Heart left ventricle (tissue), 16 donors: ENCODE data around the gene SCYL2. TPM values are rescaled to one million over a fixed set of nuclear protein-coding genes. Genes with fewer than 3 reads are reported as not detected.
A peak's percentile ranks its signal among the peaks of the same experiment; 100 is the strongest.

Experiments
- ATAC-seq, 4 donors: fragments of 200-7000 bp; cut with Tn5 transposase; one replicate each; pipeline ENCODE4 v1.9.1; 2020 to 2022; ENCODE audit warnings: moderate library complexity in 4 of 4, mild to moderate bottlenecking in 3 of 4, moderate number of reproducible peaks in 1 of 4
- DNase-seq, 5 donors: peaks; one replicate each; pipeline ENCODE4 v3.0.0-alpha.2; 2020
- H3K27ac ChIP-seq, 12 donors: fragments of 200-600 bp; sonication (generic) in 4 of 12; one replicate each; pipeline versions ENCODE4 v1.5.0 to v1.8.0; 2016 to 2022; ENCODE audit warnings: mild to moderate bottlenecking in 2 of 12
- H3K27me3 ChIP-seq, 9 donors: fragments of 200-600 bp; sonication (generic) in 2 of 9; one replicate each; pipeline versions ENCODE4 v1.5.1 to v1.8.0; 2016 to 2022; ENCODE audit warnings: mild to moderate bottlenecking in 3 of 9
- H3K36me3 ChIP-seq, 9 donors: fragments of 200-600 bp; sonication (generic) in 2 of 9; one replicate each; pipeline versions ENCODE4 v1.5.0 to v1.8.0; 2018 to 2022; ENCODE audit warnings: mild to moderate bottlenecking in 2 of 9
- H3K4me1 ChIP-seq, 12 donors: fragments of 200-600 bp; sonication (generic) in 4 of 12; one replicate each; pipeline versions ENCODE4 v1.5.0 to v1.8.0; 2016 to 2022; ENCODE audit warnings: mild to moderate bottlenecking in 3 of 12
- H3K4me3 ChIP-seq, 12 donors: fragments of 200-600 bp; sonication (generic) in 4 of 12; one replicate each; pipeline versions ENCODE4 v1.5.0 to v1.8.0; 2017 to 2022; ENCODE audit warnings: mild to moderate bottlenecking in 9 of 12, moderate library complexity in 4 of 12
- H3K9me3 ChIP-seq, 12 donors: fragments of 200-600 bp; sonication (generic) in 4 of 12; one replicate each; pipeline versions ENCODE4 v1.5.0 to v1.8.0; 2016 to 2022; ENCODE audit warnings: mild to moderate bottlenecking in 1 of 12
- CTCF ChIP-seq, 12 donors: fragments of 200-600 bp; sonication (generic) in 4 of 12; IDR thresholded peaks; one replicate each; pipeline versions ENCODE4 v1.5.0 to v1.8.0; 2018 to 2022; ENCODE audit warnings: antibody characterized with exemption in 12 of 12, mild to moderate bottlenecking in 5 of 12
- POLR2A ChIP-seq, 2 donors: fragments of 450-650 bp; IDR thresholded peaks; one replicate each; pipeline ENCODE4 v1.6.1; 2017; ENCODE audit warnings: antibody characterized with exemption in 2 of 2, mild to moderate bottlenecking in 2 of 2, moderate library complexity in 2 of 2
- WGBS, 4 donors: extraction: QIAGEN DNeasy Blood & Tissue Kit in 2 of 4; methylation state at CpG; one replicate each; pipeline versions ENCODE4 v1.1.5 to v1.1.7; 2013 to 2018; 5-methylcytosine and 5-hydroxymethylcytosine counted together
- intact Hi-C, 10 donors: fragments of 100-400 bp; cut with DNase I; formaldehyde crosslinking; loops; one replicate each; pipeline versions ENCODE4 v1.11.1 to v1.14.2; 2022
- polyA plus RNA-seq, 2 donors: library from polyadenylated mRNA; stranded (reverse); fragments of 200-250 nt; gene quantifications; one replicate each; pipeline ENCODE4 v1.2.3, GENCODE V29; 2013
- total RNA-seq, 9 donors: library from RNA; depleted of rRNA in 2 of 9; stranded (reverse); fragments of >200 nt in 2 of 9; fragmentation: NEBNext Ultra II Directional in 3 of 9; extraction: Animal tissue kit (Norgen Biotek cat#: 25700) in 3 of 9; gene quantifications; one replicate each; pipeline versions ENCODE4 v1.1.0 to v1.2.4, GENCODE V29; 2016 to 2023
- donor health status: ischemic (EF 13 %, LVEDD 7.1; RV severe dilation, severe dysfunction).
- donor health status: healthy with polysubstance abuse.
- donor health status: DM: no; HTN: yes; CAD: no.
- donor health status: DM: no; HTN: no; CAD: no.
- donor health status: ischemic (EF 25% LVEDD 6.9; RV normal size, moderate dysfunction).
- donor health status: ischemic (EF 25% LVEDD 5.7; RV mildly dilated, moderate dysfunction).
- donor health status: healthy.
- donor health status: DM: yes; HTN: yes; CAD: no.
- donor health status: ischemic (EF 35%, LVEDD 5.7; RV mildly dilated, moderate dysfunction).
- donor health status: nonischemic (EF 11% LVEDD 7.7; RV severe dilation, severe dysfunction).
- donor health status: DM: yes; HTN: yes; CAD: no.
- donor health status: PGD.
- donor health status: ischemic (EF 29% LVEDD 5.4; RV normal size, mild dysfunction).
- donor health status: nonischemic (EF 23%, LVEDD 6.1; RV moderate dilation, normal function).

The SCYL2 gene
- total and polyA plus RNA-seq, 11 donors: 8.1 to 41.3 (median 30.2) TPM

DNA sequence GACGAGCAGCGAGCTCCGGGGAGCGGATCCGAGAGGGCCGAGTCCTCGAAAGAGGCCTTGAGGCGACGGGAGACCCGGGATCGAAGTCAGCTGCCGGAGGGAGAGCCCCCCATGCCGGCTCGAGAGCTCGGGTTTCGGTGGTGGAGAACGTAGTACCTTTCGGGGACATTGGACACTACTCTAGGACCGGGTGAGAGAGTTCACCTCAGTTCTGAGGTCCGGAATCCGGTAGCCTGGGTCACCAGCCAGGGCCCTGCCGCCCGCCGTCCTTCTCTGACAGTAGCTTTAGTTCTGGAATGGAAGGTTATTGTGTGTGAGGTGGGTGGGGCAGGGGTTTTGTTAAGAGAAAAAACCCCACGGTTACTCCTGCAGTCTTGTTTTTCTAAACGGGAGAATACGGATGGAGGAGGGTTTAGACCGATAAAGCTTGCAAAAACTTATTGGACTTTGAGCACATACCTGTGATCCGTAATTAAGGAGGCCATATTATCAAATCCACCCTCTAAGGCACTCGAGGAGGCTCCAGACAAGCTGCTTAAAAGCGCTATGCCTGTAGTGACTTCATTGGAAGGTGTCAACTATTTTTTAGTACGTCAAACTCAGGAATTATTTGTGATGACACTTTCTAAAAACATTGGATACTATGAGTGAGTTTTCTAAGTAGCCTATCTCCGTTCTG, 765 bp downstream of the SCYL2 start:
- Histone ChIP-seq H3K36me3 (no peaks in the 10 kb centered on the region), H3K9me3 (no peaks in the 10 kb centered on the region), H3K27ac (peak overlapping the region; percentile 89 to 99 (median 97)), H3K27me3 (no peaks in the 10 kb centered on the region), H3K4me1 (peaks cover 15 to 53% (median 31%) of the 10 kb centered on the region in 12 donors), H3K4me3 (peak overlapping the region; percentile 74 to 99 (median 92))
- TF ChIP-seq CTCF (IDR thresholded peaks at IDR 0.05) (no peak), POLR2A (IDR thresholded peaks at IDR 0.05) (no peak)
- intact Hi-C loops: loop anchor here in 5 of 10 donors (2.0 to 5.0 kb wide), 6 partner anchors 33 to 290 kb away; partner anchors contain the start of genes ACTR6 (in 4 of the 5) and BLTP3B (in 1 of the 5)
- ATAC-seq: peak in 2 of 4 donors; percentile 16 to 24
- peak in 2 of 5 donors; percentile 40 to 66 for DNase-seq
- 0 to 2% (median 1%) methylated on average over 20 to 33 of the region's 33 CpGs for whole genome bisulfite sequencing, 4 donors

DNA sequence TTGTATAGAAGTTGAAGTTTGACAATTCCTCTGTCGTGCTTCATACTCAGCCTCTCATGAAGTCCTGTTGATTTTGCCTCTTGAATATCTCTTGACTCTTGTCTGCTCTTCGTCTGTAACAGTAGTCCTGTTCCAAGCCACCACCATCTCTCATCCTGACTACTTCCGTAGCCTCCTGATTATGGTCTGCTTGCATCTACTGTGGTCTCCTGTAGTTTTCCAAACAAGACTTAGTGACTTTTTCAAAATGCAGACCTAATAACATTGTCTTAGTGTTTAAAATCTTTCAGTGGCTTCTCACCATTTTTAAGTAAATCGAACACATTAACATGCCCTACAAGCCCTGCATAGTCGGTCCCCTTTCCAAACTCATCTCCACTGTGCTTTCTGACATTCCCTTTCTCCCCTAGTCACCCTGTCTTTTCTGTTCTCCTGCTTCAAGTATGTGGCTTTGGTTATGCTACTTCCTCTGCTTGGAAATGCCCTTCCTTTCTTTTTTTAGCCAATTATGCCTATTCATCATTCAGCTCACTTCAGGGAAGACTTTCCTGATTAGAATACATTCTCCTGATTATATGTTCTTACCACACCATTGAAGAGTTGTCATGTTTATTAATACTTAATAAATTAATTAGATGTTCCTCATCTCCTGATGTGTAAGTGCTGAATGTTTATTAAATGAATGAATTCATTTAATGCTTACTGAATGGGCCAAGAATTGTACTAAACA, 2.0 kb downstream of the SCYL2 start:
- Histone ChIP-seq H3K27me3 (no peaks in the 10 kb centered on the region), H3K4me3 (peak overlapping the region in 9 of 12 donors; percentile 74 to 99 (median 94)), H3K9me3 (no peaks in the 10 kb centered on the region), H3K36me3 (no peaks in the 10 kb centered on the region), H3K4me1 (peaks cover 15 to 58% (median 35%) of the 10 kb centered on the region in 12 donors), H3K27ac (peak overlapping the region in 3 of 12 donors; percentile 39 to 98 (median 97))
- intact Hi-C loops: loop anchor here in 2 of 10 donors (5.0 kb wide), 3 partner anchors 43 to 288 kb away; partner anchors contain the start of gene ACTR6 (in 2 of the 2)
- 44 to 51% (median 47%) methylated on average over 5 of the region's 5 CpGs for WGBS, 4 donors
- DNase-seq (no peak), ATAC-seq (peak in 1 of 4 donors; percentile 5)
- TF ChIP-seq CTCF (IDR thresholded peaks at IDR 0.05) (no peak), POLR2A (IDR thresholded peaks at IDR 0.05) (no peak)

GRCh38 chr12:100273782-100274181, 6.8 kb downstream of the SCYL2 start:
- no peak for DNase-seq
- no peak overlapping the region for H3K4me3 ChIP-seq
- ATAC-seq: no peak
- TF ChIP-seq POLR2A (IDR thresholded peaks at IDR 0.05) (no peak), CTCF (IDR thresholded peaks at IDR 0.05) (no peak)
- peaks cover 0 to 4% (median 0%) of the 10 kb centered on the region in 12 donors for H3K9me3 ChIP-seq
- no peak overlapping the region for H3K27ac ChIP-seq
- intact Hi-C loops: no loop called here
- peaks cover 7 to 44% (median 28%) of the 10 kb centered on the region in 12 donors for H3K4me1 ChIP-seq
- no peaks in the 10 kb centered on the region for H3K27me3 ChIP-seq
- no peaks in the 10 kb centered on the region for H3K36me3 ChIP-seq
- WGBS, 4 donors: 67 to 76% (median 71%) methylated on average over 4 of the region's 4 CpGs

- peaks cover 2 to 39% (median 23%) of the 10 kb centered on the region in 12 donors for H3K4me1 ChIP-seq
- no peak overlapping the region for H3K4me3 ChIP-seq
- no peaks in the 10 kb centered on the region for H3K36me3 ChIP-seq
- 92 to 97% (median 95%) methylated on average over 2 of the region's 2 CpGs for WGBS, 4 donors
- H3K27ac ChIP-seq: no peak overlapping the region
- H3K27me3 ChIP-seq: no peaks in the 10 kb centered on the region
- ATAC-seq: no peak
- no peak for DNase-seq
- intact Hi-C loops: no loop called here
- no peak for TF ChIP-seq POLR2A (IDR thresholded peaks at IDR 0.05)
- no peak for TF ChIP-seq CTCF (IDR thresholded peaks at IDR 0.05)
- H3K9me3 ChIP-seq: peaks cover 0 to 4% (median 0%) of the 10 kb centered on the region in 12 donors
Measured at GRCh38 chr12:100274291-100274690, 7.3 kb downstream of the SCYL2 start.
